Activated T-helper 2 cell treated with anti-CD3 and anti-CD28 coated beads, Interferon-gamma antibody, Interleukin-2, Interleukin-4, amounts not matched to agents 10 μg/mL and 5 μg/mL and 100 μg/mL, durations not matched to agents 14 hours and 24 hours and 36 hours (primary cell): Measurements from ENCODE around the gene PGF. TPM values are rescaled to one million over a fixed set of nuclear protein-coding genes. Genes with fewer than 3 reads are reported as not detected.
"Not testable (repeated sequence)": the region's sequence is repeated elsewhere in the genome, so short reads cannot be mapped to it uniquely, and the experiment has no call there.

Experiments
- DNase-seq: peaks from one replicate; pipeline ENCODE4 v3.0.0; 2021; ENCODE audit warnings: low spot score
- H3K27ac Mint-ChIP-seq: one replicate; pipeline ENCODE4 v1.8.0; 2021; ENCODE audit warnings: mixed read lengths
- H3K27me3 Mint-ChIP-seq: one replicate; pipeline ENCODE4 v1.8.0; 2021; ENCODE audit warnings: low read depth, mixed read lengths
- H3K36me3 Mint-ChIP-seq: one replicate; pipeline ENCODE4 v1.8.0; 2021; ENCODE audit warnings: low read depth, mixed read lengths
- H3K4me1 Mint-ChIP-seq: one replicate; pipeline ENCODE4 v1.8.0; 2021; ENCODE audit warnings: low read depth, mixed read lengths
- H3K4me3 Mint-ChIP-seq: one replicate; pipeline ENCODE4 v1.8.0; 2021; ENCODE audit warnings: low read depth, mild to moderate bottlenecking, moderate library complexity, mixed read lengths
- H3K9me3 Mint-ChIP-seq: one replicate; pipeline ENCODE4 v1.8.0; 2021; ENCODE audit warnings: mixed read lengths
- intact Hi-C: fragments of 100-400 bp; cut with micrococcal nuclease; formaldehyde crosslinking; loops from one replicate; pipeline ENCODE4 v1.15.1; 2023
- total RNA-seq: library from RNA; stranded (reverse); gene quantifications from 2 replicates; pipeline ENCODE4 v1.2.3, GENCODE V29; 2022

PGF gene
- total RNA-seq, 1 donor from 2014 or later: 0.39 TPM

DNA sequence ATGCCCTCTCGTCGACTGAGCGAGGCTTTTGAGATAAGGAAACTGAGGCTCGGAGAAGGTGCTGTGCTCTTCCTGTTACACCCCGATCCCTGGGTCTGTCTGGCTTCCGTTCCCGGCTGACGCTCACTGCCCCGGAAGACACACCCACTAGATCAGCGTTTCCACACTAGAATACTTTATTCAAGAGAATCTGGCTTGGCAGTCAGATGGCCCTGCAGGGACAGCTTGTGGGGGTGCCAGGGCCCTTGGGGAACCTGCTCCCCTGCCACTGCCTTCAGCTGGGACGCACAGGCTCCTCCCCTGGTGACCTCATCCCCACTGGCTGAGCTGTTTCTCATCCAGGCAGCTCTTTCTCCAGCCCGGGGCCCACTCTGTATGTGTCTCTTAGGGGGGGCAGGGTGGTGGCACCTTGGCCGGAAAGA lies 13.7 kb downstream of the PGF start:
- H3K4me1 Mint-ChIP-seq: peaks cover 37% of the 10 kb centered on the region
- H3K36me3 Mint-ChIP-seq: no peaks in the 10 kb centered on the region
- peaks cover 3% of the 10 kb centered on the region for H3K9me3 Mint-ChIP-seq
- peak; percentile 45 for DNase-seq
- H3K27ac Mint-ChIP-seq: peak overlapping the region; percentile 90
- no peaks in the 10 kb centered on the region for H3K27me3 Mint-ChIP-seq
- intact Hi-C loops: loop anchor here (10.0 kb wide), 1 partner anchor 363 kb away; no protein-coding TSS in a partner anchor
- H3K4me3 Mint-ChIP-seq: peak overlapping the region; percentile 73

DNA sequence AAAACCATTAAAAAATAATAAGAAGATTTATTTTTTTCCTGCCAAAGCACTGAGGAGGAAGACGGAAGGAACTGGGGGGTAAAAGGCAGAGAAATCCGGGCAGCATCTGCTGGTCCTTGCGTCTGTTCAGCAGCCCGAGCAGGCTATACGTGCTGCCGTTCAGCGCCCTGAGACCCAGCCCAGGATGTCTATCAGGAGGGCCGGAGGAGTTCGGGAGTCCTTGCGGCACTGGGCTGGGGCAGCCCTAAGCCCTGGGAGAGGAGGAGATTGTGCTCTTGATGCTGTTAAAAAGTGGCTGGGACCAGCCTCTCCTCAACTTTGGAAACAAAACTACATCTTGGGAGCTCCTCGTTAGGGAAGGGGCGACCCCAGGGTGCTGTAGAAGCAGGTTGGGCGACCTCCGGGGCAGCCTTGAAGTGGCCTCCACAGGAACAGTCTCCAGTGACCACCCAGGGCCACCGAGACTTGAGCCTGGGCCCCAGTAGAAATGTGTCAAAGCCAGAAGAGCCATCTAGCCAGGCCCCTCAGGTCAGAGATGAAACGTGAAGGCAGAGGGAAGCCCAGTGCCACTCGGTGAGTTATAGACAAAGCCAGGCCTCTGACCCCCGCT lies 14.3 kb downstream of the PGF start:
- H3K36me3 Mint-ChIP-seq: no peaks in the 10 kb centered on the region
- peak overlapping the region; percentile 90 for H3K27ac Mint-ChIP-seq
- peak overlapping the region; percentile 73 for H3K4me3 Mint-ChIP-seq
- H3K4me1 Mint-ChIP-seq: peaks cover 31% of the 10 kb centered on the region
- no peak for DNase-seq
- no peaks in the 10 kb centered on the region for H3K27me3 Mint-ChIP-seq
- intact Hi-C loops: loop anchor here (10.0 kb wide), 1 partner anchor 364 kb away; no protein-coding TSS in a partner anchor
- H3K9me3 Mint-ChIP-seq: peaks cover 3% of the 10 kb centered on the region

DNA sequence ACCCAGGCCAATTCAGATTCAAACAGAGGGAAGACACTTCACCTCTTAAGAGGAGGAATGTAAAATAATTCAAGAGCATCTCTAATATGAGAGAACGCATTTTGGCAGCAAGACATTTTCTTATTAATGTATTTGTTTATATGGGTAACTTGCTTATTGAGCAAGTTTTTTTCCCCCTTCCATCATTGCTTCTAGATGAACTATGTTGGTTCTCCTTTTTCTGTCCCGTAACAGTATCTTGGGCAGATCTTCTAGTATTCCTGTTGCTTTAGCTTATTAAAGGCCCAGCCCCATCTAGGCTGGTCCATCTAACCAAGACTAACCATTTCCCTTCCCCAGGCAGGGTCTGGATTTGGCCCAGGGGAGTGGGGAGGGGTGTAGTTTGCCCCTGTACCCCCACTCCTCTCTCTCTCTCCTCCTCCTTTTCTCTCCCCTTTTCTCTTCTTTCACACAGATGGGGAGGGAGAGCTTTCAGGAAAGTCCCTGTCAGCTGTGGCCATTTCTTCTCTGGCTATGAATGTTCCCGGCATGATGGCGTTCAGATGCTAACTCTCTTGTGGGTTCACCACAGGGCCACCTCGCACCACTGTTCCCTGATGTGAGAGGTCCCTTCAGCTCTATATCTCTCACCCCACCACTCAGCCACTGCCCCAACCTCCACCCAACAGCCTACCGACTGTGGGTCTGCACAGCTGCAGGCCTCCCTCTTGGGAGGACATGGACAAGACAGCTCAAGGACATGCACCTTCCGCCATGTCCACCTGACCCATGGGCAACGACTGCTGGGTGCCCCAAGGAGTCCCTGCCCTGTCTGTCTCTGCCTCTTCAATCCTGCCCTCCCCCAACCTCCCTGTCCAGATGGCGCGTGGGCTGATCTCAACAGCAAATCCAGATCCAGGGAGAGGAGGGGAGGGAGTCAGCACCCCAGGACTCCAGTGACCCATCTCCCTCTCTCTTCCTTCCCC lies 16.6 kb downstream of the PGF start:
- Mint-ChIP-seq H3K4me3 (no peak overlapping the region), H3K4me1 (peaks cover 31% of the 10 kb centered on the region), H3K36me3 (no peaks in the 10 kb centered on the region), H3K9me3 (peaks cover 3% of the 10 kb centered on the region), H3K27ac (no peak overlapping the region), H3K27me3 (no peaks in the 10 kb centered on the region)
- DNase-seq: no peak
- intact Hi-C loops: no loop called here

DNA sequence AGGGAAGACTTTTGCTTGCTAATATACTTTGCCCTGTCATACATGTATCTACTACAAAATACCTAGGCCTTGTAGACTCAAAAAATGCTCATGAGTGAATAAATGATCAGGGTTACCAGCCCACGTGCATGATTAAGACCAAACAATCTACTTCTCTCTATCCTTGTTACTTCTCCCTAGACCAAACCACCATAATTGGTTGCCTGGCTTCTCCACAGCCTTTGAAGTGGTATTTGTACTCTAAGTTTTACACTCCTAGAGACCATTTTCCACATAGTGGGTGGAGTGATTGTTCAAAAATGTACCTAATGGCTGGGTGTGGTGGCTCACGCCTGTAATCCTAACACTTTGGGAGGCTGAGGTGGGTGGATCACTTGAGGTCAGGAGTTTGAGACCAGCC lies 18.2 kb downstream of the PGF start:
- peaks cover 27% of the 10 kb centered on the region for H3K4me1 Mint-ChIP-seq
- intact Hi-C loops: no loop called here
- H3K27me3 Mint-ChIP-seq: no peaks in the 10 kb centered on the region
- H3K36me3 Mint-ChIP-seq: no peaks in the 10 kb centered on the region
- peaks cover 3% of the 10 kb centered on the region for H3K9me3 Mint-ChIP-seq
- DNase-seq: no peak
- no peak overlapping the region for H3K27ac Mint-ChIP-seq
- no peak overlapping the region for H3K4me3 Mint-ChIP-seq

DNA sequence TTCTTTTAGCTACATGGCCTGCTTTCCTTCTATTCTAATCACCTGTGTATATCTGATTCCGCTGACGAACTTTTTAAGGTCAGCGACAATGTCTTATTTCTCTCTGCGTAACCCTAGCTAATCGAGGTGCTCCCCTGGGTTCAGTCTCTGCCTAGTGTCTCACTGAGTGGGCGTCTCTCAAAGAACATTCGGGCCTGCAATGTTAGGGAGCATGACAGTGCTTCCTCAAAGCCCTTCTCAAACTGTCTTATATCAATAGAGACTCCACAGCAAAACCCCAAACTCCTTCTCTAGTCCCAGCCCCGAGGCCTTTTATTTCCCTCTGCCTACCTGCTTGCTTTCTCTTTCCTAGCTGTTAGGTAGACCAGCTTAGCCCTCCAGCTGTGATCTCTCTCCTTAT lies 18.7 kb downstream of the PGF start:
- peaks cover 24% of the 10 kb centered on the region for H3K4me1 Mint-ChIP-seq
- peaks cover 3% of the 10 kb centered on the region for H3K9me3 Mint-ChIP-seq
- no peak overlapping the region for H3K27ac Mint-ChIP-seq
- no peaks in the 10 kb centered on the region for H3K36me3 Mint-ChIP-seq
- H3K4me3 Mint-ChIP-seq: no peak overlapping the region
- DNase-seq: no peak
- intact Hi-C loops: no loop called here
- H3K27me3 Mint-ChIP-seq: no peaks in the 10 kb centered on the region

DNA sequence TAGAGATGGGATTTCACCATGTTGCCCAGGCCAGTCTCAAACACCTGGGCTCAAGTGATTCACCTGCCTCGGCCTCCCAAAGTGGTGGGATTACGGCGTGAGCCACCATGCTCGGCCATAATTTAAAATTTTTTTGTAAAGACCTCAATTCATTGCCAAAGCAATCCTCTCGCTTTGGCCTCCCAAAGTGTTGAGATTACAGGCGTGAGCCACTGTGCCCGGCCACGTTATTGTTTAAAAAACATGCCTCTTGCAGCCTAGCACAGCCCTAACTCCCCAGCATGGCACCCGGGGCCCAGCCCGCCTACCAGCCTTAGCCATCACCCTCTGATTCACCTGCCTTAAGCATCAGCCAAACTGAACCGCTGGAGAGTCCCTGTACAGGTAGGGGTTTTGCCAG lies 19.2 kb downstream of the PGF start:
- Mint-ChIP-seq H3K27me3 (no peaks in the 10 kb centered on the region), H3K4me1 (peaks cover 19% of the 10 kb centered on the region), H3K9me3 (peaks cover 3% of the 10 kb centered on the region), H3K4me3 (no peak overlapping the region), H3K36me3 (no peaks in the 10 kb centered on the region), H3K27ac (no peak overlapping the region)
- intact Hi-C loops: no loop called here
- no peak for DNase-seq

DNA sequence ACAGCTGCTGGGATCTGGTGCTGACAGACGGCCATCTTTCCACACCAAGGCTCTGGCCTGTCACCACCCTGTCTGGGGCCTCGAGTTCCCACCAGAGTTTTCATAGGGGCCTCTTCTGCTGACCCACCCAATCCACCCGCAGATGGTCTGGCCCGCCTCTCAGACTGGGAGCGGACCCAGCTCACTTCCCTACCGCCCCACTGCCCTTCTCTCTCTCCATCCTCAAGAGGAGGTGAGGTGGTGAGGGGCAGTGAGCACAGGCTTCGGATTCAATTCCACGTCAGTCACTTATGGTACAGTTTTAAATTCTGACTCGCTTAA lies 20.1 kb downstream of the PGF start:
- Mint-ChIP-seq H3K9me3 (peaks cover 3% of the 10 kb centered on the region), H3K27me3 (peaks cover 2% of the 10 kb centered on the region), H3K4me3 (no peak overlapping the region), H3K27ac (no peak overlapping the region), H3K36me3 (no peaks in the 10 kb centered on the region), H3K4me1 (peaks cover 16% of the 10 kb centered on the region)
- intact Hi-C loops: no loop called here
- DNase-seq: no peak

DNA sequence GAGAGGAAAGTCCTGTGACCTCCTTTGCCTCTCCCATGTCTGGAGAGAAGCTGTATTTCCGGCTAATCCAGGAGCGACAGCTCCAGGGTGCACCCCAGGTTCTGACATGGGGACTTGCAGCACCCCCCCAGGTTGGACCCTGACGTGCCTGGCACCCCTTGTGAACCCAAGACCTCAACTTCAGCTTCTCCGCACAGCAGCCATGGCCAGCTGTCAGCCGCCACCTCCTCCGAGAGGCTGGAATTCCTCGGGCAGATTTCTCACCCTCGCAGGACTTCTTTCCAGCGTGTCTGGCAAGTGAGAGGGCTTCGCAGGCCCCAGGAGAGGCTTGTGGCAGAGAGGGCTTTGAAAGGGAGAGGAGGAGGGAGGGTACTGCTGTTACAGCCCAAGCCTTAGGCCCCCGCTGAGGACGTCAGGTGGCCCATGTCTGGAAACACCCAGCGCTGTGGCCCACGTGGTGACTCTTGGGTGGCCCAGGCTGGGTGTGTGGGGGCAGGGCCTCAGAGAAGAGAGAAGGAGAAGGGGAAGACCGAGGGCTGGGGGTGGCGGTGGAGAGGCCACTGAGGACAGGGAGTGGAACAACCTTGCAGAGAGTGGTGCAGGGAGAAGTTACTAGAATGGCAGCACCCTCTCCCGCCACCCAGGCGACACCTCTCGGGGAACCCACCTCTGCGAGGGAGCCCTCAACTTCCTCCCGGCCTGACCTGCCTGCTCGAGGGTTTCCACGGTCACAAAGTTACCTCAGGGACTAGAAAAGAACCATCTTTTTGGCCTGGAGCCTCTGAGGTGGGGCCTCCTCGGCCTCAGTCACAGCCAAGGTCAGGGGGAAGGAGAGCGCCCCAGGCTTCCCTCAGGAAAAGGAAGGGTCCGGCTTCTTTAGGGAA lies 20.7 kb downstream of the PGF start:
- no peak overlapping the region for H3K4me3 Mint-ChIP-seq
- peaks cover 3% of the 10 kb centered on the region for H3K9me3 Mint-ChIP-seq
- no peak overlapping the region for H3K27ac Mint-ChIP-seq
- H3K36me3 Mint-ChIP-seq: no peaks in the 10 kb centered on the region
- H3K4me1 Mint-ChIP-seq: peaks cover 12% of the 10 kb centered on the region
- no peak for DNase-seq
- H3K27me3 Mint-ChIP-seq: peaks cover 3% of the 10 kb centered on the region
- intact Hi-C loops: no loop called here

DNA sequence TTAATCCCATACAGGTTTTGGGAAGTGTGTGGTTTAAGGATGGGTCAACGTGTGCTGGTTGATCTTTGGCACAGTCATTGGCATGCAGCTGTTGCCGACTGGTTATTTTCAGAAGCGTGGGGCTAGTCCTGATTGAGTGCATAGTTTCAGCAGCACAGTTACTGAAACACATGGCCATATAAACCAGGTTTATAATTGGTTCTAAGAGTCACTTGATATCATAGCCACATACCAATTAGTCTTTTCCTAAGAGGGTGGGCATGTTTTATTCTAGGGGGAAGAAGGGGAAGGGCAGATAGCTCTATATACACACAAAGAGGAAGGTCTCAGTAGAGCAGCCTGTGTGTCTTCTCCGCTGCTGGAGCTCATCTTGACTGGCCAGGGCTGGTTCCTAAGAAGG lies 21.4 kb downstream of the PGF start:
- Mint-ChIP-seq H3K27me3 (peaks cover 5% of the 10 kb centered on the region), H3K36me3 (no peaks in the 10 kb centered on the region), H3K27ac (no peak overlapping the region), H3K4me1 (peaks cover 13% of the 10 kb centered on the region), H3K9me3 (peaks cover 3% of the 10 kb centered on the region), H3K4me3 (no peak overlapping the region)
- no peak for DNase-seq
- intact Hi-C loops: no loop called here

DNA sequence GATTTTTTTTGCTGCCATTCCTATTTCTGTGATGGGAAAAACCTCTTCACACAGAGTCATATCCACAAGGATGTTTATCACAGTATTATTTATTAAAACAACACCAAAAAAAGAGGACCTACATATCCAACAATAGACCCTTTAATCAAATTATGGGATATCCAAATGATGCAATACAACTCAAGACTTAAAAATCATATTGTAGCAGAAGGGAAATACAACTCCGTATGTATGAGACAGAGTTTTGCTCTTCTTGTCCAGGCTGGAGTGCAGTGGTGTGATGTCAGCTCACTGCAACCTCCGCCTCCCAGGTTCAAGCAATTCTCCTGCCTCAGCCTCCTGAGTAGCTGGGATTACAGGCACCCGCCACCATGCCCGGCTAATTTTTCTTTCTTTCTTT lies 22.5 kb downstream of the PGF start:
- intact Hi-C loops, H3K27me3 Mint-ChIP-seq: not testable (repeated sequence)

DNA sequence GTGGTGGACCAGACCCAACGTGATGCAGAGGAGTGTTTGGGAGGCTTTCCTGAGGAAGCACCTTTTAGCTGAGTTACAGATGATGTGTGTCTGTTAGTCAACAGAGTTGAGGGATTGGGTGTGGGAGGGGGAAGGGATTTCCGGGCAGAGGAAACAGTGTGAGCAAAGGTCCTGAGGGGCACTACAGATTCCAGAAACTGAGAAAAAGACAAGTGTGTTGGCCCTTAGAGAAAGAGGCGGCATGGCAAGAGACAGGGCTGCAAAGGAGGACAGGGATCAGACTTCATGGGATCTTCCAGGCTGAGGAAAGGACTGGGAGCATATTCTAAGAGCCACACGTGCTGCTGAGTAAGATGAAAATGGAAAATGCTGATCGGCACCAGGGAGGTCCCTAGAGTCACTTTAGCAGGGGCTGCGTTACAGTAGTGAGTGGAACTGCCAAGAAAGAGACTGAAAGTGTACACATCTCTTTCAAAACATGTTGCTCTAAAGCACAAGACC lies 22.9 kb downstream of the PGF start:
- no peak overlapping the region for H3K27ac Mint-ChIP-seq

More for the DNA sequence above, 22.5 kb downstream of the PGF start:
- H3K4me3 Mint-ChIP-seq, DNase-seq, H3K36me3 Mint-ChIP-seq, H3K9me3 Mint-ChIP-seq, H3K27ac Mint-ChIP-seq: not testable (repeated sequence)
- peaks cover 11% of the 10 kb centered on the region for H3K4me1 Mint-ChIP-seq

DNA sequence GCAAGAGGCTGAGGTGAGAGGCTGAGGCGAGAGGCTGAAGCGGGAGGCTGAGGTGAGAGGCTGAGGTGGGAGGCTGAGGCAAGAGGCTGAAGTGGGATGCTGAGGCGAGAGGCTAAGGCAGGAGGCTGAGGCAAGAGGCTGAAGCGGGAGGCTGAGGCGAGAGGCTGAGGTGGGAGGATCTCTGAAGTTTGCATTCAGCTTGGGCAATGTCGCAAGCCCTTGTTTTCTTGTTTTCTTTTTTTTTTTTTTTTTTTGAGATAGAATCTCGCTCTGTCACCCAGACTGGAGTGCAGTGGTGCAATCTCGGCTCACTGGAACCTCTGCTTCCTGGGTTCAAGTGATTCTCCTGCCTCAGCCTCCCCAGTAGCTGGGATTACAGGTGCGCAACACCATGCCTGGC lies 23.7 kb downstream of the PGF start:
- DNase-seq, H3K9me3 Mint-ChIP-seq, H3K4me1 Mint-ChIP-seq, H3K36me3 Mint-ChIP-seq, intact Hi-C loops, H3K27ac Mint-ChIP-seq, H3K4me3 Mint-ChIP-seq: not testable (repeated sequence)
- peaks cover 11% of the 10 kb centered on the region for H3K27me3 Mint-ChIP-seq

More for the DNA sequence above, 22.9 kb downstream of the PGF start:
- Mint-ChIP-seq H3K4me3 (no peak overlapping the region), H3K27me3 (peaks cover 6% of the 10 kb centered on the region), H3K9me3 (no peaks in the 10 kb centered on the region), H3K36me3 (no peaks in the 10 kb centered on the region), H3K4me1 (peaks cover 10% of the 10 kb centered on the region)
- intact Hi-C loops: no loop called here
- no peak for DNase-seq
